ENCODE results near the gene C3orf33.

The C3orf33 gene

GRCh38 chr3:155741603-155742002 is 64.5 kb downstream of the C3orf33 start:
- no peak for DNase-seq (ENCODE audit: low read depth)

- no peak for DNase-seq (ENCODE audit: low read depth)
Observed at GRCh38 chr3:155741101-155741500, 65.0 kb downstream of the C3orf33 start.

- no peak for DNase-seq (ENCODE audit: low read depth)
Observed at GRCh38 chr3:155739154-155739553, 66.9 kb downstream of the C3orf33 start.

- no peak for DNase-seq (ENCODE audit: low read depth)
Observed at GRCh38 chr3:155738580-155739076, 67.5 kb downstream of the C3orf33 start.

GRCh38 chr3:155737844-155738460 is 68.1 kb downstream of the C3orf33 start:
- DNase-seq (ENCODE audit: low read depth): no peak

GRCh38 chr3:155736381-155736780 is 69.7 kb downstream of the C3orf33 start:
- DNase-seq (ENCODE audit: low read depth): no peak

- DNase-seq (ENCODE audit: low read depth): no peak
Observed at GRCh38 chr3:155730843-155731242, 75.2 kb downstream of the C3orf33 start.

GRCh38 chr3:155727836-155728235 is 78.2 kb downstream of the C3orf33 start:
- DNase-seq (ENCODE audit: low read depth): no peak

GRCh38 chr3:155714295-155714718 is 91.8 kb downstream of the C3orf33 start:
- no peak for DNase-seq (ENCODE audit: low read depth)
